ENCODE results near the gene GPATCH4. TPM values are rescaled to one million over a fixed set of nuclear protein-coding genes. Genes with fewer than 3 reads are reported as not detected.
A peak's percentile ranks its signal among the peaks of the same experiment; 100 is the strongest.

The GPATCH4 gene
- total RNA-seq, 1 experiment from 2014 or later: 37.3 TPM

- intact Hi-C loops (cut with micrococcal nuclease): no loop called here
- Histone ChIP-seq H3K4me1 (ENCODE audit: insufficient read depth, low read length) (peaks cover 16% of the 10 kb centered on the region), H3K27ac (ENCODE audit: low read length) (no peak overlapping the region), H3K4me2 (ENCODE audit: low read length) (no peak overlapping the region), H4K20me1 (ENCODE audit: low read length) (no peaks in the 10 kb centered on the region), H3K9me2 (replicated peaks; ENCODE audit: low read length) (no peaks in the 10 kb centered on the region), H3K9me3 (ENCODE audit: low read length) (no peaks in the 10 kb centered on the region), H3K79me2 (ENCODE audit: low read length) (peaks cover 20% of the 10 kb centered on the region), H3K4me3 (ENCODE audit: low read length) (no peak overlapping the region), H3F3A (ENCODE audit: low read length, unreplicated experiment) (no peaks in the 10 kb centered on the region), H3K27me3 (ENCODE audit: low read length) (no peaks in the 10 kb centered on the region), H2AFZ (ENCODE audit: low read length) (no peak overlapping the region), H3K36me3 (ENCODE audit: low read depth, low read length) (peaks cover 51% of the 10 kb centered on the region), H3K9ac (ENCODE audit: low read length) (no peak overlapping the region)
- ChIA-PET CTCF (no interaction called here), POLR2A (ENCODE audit: unreplicated experiment) (no interaction called here)
- ATAC-seq (no peak), DNase-seq (no peak)
- TF ChIP-seq CTCF (conservative IDR thresholded peaks at IDR 0.05; ENCODE audit: low read depth, low read length): no peak
- no peak for TF ChIP-seq EZH2 (IDR thresholded peaks at IDR 0.05; ENCODE audit: low read length, unreplicated experiment)
- no peak for TF ChIP-seq EZH2phosphoT487 (IDR thresholded peaks at IDR 0.05; ENCODE audit: borderline replicate concordance, low read length)
- no TSS peak for BruUV-seq (replicated peaks)
Observed at GRCh38 chr1:156593661-156593989, 7.7 kb downstream of the GPATCH4 start.

- ChIA-PET CTCF (no interaction called here), POLR2A (ENCODE audit: unreplicated experiment) (no interaction called here)
- no TSS peak for BruUV-seq (replicated peaks)
- H3K9ac ChIP-seq (ENCODE audit: low read length): no peak overlapping the region
- TF ChIP-seq CTCF (conservative IDR thresholded peaks at IDR 0.05; ENCODE audit: low read depth, low read length): no peak
- no peak for TF ChIP-seq EZH2phosphoT487 (IDR thresholded peaks at IDR 0.05; ENCODE audit: borderline replicate concordance, low read length)
- TF ChIP-seq EZH2 (IDR thresholded peaks at IDR 0.05; ENCODE audit: low read length, unreplicated experiment): no peak
- no peaks in the 10 kb centered on the region for H3K9me3 ChIP-seq (ENCODE audit: low read length)
- H3K4me3 ChIP-seq (ENCODE audit: low read length): peak overlapping the region; percentile 74; the same call in 1 of the 2 replicates
- H3F3A ChIP-seq (ENCODE audit: low read length, unreplicated experiment): no peaks in the 10 kb centered on the region
- H3K27ac ChIP-seq (ENCODE audit: low read length): no peak overlapping the region
- no peak for DNase-seq
- H3K79me2 ChIP-seq (ENCODE audit: low read length): peaks cover 15% of the 10 kb centered on the region
- no peak for ATAC-seq
- H3K36me3 ChIP-seq (ENCODE audit: low read depth, low read length): peaks cover 46% of the 10 kb centered on the region
- H3K4me1 ChIP-seq (ENCODE audit: insufficient read depth, low read length): peaks cover 16% of the 10 kb centered on the region
- H2AFZ ChIP-seq (ENCODE audit: low read length): no peak overlapping the region
- no peaks in the 10 kb centered on the region for H3K27me3 ChIP-seq (ENCODE audit: low read length)
- intact Hi-C loops (cut with micrococcal nuclease): no loop called here
- H4K20me1 ChIP-seq (ENCODE audit: low read length): no peaks in the 10 kb centered on the region
- no peaks in the 10 kb centered on the region for H3K9me2 ChIP-seq (replicated peaks; ENCODE audit: low read length)
- H3K4me2 ChIP-seq (ENCODE audit: low read length): peak overlapping the region; percentile 92
Observed at GRCh38 chr1:156592910-156593660, 8.2 kb downstream of the GPATCH4 start.

Measured in PC-3 (cell line).